Nephron progenitor cell (in vitro differentiated cells): ENCODE results near the gene TCEA3.

ENCODE experiments used
- DNase-seq: peaks from one replicate; pipeline ENCODE4 v3.0.0; 2021
- H3K27ac Mint-ChIP-seq: 2 replicates; pipeline ENCODE4 v1.8.0; 2021; ENCODE audit warnings: mild to moderate bottlenecking, moderate library complexity, mixed read lengths
- H3K27me3 Mint-ChIP-seq: 2 replicates; pipeline ENCODE4 v1.8.0; 2021; ENCODE audit warnings: mild to moderate bottlenecking, low read depth, mixed read lengths; ENCODE audit not compliant: poor library complexity
- H3K36me3 Mint-ChIP-seq: 2 replicates; pipeline ENCODE4 v1.8.0; 2021; ENCODE audit warnings: low read depth, mixed read lengths
- H3K4me1 Mint-ChIP-seq: 2 replicates; pipeline ENCODE4 v1.8.0; 2021; ENCODE audit warnings: mixed read lengths
- H3K4me3 Mint-ChIP-seq: 2 replicates; pipeline ENCODE4 v1.8.0; 2021; ENCODE audit warnings: mild to moderate bottlenecking, moderate library complexity, mixed read lengths
- H3K9me3 Mint-ChIP-seq: 2 replicates; pipeline ENCODE4 v1.8.0; 2021; ENCODE audit warnings: mild to moderate bottlenecking, moderate library complexity, mixed read lengths
- TF ChIP-seq, protein P1 (sequence below): fragments of 200-600 bp; sonication (generic); IDR thresholded peaks from 2 replicates; pipeline ENCODE4 v1.5.0; 2021; ENCODE audit warnings: antibody characterized with exemption

Gene TCEA3

DNA sequence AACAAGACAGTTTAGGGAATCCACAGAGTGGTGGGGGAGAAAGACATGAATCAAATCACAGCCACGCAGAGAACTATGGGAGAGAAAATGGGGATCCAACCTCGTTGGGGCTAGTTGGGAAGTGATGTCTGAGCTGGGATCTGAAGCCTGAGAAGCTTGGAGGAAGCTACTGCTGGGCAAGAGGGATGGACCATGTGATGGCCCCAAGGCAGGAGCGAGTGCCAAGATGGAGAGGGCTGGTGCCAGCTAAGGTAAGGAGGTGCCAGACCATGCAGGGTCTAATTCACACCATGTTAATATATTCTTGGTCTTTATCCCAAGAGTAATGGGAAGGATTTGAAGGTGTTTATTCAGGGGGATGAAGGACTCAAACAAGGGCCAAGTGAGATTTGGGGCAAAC is 18.2 kb upstream of the TCEA3 start:
- TF ChIP-seq, protein P1, sequence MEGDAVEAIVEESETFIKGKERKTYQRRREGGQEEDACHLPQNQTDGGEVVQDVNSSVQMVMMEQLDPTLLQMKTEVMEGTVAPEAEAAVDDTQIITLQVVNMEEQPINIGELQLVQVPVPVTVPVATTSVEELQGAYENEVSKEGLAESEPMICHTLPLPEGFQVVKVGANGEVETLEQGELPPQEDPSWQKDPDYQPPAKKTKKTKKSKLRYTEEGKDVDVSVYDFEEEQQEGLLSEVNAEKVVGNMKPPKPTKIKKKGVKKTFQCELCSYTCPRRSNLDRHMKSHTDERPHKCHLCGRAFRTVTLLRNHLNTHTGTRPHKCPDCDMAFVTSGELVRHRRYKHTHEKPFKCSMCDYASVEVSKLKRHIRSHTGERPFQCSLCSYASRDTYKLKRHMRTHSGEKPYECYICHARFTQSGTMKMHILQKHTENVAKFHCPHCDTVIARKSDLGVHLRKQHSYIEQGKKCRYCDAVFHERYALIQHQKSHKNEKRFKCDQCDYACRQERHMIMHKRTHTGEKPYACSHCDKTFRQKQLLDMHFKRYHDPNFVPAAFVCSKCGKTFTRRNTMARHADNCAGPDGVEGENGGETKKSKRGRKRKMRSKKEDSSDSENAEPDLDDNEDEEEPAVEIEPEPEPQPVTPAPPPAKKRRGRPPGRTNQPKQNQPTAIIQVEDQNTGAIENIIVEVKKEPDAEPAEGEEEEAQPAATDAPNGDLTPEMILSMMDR, result no peak
- no peaks in the 10 kb centered on the region for H3K9me3 Mint-ChIP-seq
- DNase-seq, result no peak
- no peak overlapping the region for H3K27ac Mint-ChIP-seq
- peaks cover 4% of the 10 kb centered on the region for H3K27me3 Mint-ChIP-seq
- no peak overlapping the region for H3K4me3 Mint-ChIP-seq
- H3K4me1 Mint-ChIP-seq, result no peaks in the 10 kb centered on the region
- peaks cover 40% of the 10 kb centered on the region for H3K36me3 Mint-ChIP-seq

DNA sequence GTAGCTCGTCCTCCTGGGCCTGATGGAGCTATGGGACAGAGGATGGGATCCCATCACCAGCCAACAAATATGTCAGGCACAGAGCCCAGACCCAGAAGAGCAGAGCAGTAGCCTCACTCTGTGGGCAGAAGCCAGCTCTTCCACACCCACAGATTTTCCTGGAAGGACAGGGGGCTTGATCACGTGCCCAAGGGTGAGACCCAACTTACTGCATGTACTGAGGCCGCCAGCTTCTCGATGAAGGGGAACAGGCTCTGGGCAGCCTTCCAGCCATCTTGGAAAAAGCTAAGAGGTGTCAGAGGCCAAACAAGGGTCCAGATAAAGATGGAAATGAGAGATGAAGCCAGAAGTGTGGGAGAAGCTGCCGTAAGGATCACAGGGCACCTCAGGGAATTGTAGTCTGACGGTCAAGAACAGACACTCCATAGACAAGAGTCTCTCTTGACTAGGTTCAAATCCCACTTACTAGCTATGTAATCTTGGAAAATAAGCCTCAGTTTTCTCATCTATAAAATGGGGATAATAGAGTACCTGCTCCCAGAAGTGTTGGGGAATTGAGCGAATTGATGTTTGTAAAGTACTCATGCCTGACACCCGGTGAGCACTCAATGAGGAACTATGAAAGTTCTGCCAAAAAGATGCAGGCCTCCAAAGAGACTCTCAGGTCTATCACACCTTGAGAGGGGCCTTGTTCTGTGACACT is 17.0 kb upstream of the TCEA3 start:
- Mint-ChIP-seq H3K27me3 (peaks cover 4% of the 10 kb centered on the region), H3K9me3 (no peaks in the 10 kb centered on the region), H3K4me1 (no peaks in the 10 kb centered on the region), H3K4me3 (no peak overlapping the region), H3K27ac (no peak overlapping the region), H3K36me3 (peaks cover 43% of the 10 kb centered on the region)
- TF ChIP-seq, protein P1, result no peak
- DNase-seq, result no peak

DNA sequence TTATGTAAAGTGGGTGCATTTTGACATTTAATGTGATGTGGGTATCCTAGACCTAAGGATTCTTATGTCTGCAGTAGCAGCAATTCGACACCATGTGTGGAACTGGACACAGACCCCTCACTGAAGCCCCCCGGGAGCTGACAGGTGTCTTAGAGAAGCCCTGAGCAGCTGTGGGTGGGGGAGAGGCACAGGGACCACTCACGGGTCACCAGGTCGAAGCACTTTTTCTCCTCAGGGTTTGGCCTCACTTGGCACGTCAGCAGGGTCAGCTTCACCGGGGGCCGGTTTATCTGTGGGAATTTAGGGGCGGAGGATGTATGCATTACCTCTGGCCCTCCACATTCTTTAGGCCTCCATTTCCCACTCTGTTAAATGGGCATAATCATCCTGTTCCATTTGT is 14.0 kb upstream of the TCEA3 start:
- Mint-ChIP-seq H3K9me3 (no peaks in the 10 kb centered on the region), H3K4me3 (no peak overlapping the region), H3K36me3 (peaks cover 69% of the 10 kb centered on the region), H3K4me1 (no peaks in the 10 kb centered on the region), H3K27ac (no peak overlapping the region), H3K27me3 (peaks cover 4% of the 10 kb centered on the region)
- DNase-seq, result no peak
- TF ChIP-seq, protein P1, result no peak

DNA sequence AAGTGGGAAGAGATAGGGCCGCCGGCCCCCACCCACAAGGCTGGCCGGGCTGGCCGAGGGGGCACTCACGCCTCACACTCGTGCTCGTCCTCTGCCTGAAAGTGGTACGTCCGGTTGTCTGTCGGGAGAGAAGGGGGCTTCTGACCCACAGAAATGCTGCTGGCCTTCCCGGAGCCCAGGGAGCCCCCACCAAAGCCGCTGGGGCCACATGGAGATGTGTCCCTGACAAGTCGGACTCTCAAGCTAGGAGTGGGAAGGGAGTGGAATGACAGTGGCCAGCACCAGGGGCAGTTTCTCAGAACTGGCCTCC is 12.8 kb upstream of the TCEA3 start:
- no peaks in the 10 kb centered on the region for H3K4me1 Mint-ChIP-seq
- no peak overlapping the region for H3K27ac Mint-ChIP-seq
- TF ChIP-seq, protein P1, result no peak
- H3K36me3 Mint-ChIP-seq, result peaks cover 72% of the 10 kb centered on the region
- no peak for DNase-seq
- H3K9me3 Mint-ChIP-seq, result no peaks in the 10 kb centered on the region
- peaks cover 4% of the 10 kb centered on the region for H3K27me3 Mint-ChIP-seq
- H3K4me3 Mint-ChIP-seq, result no peak overlapping the region

DNA sequence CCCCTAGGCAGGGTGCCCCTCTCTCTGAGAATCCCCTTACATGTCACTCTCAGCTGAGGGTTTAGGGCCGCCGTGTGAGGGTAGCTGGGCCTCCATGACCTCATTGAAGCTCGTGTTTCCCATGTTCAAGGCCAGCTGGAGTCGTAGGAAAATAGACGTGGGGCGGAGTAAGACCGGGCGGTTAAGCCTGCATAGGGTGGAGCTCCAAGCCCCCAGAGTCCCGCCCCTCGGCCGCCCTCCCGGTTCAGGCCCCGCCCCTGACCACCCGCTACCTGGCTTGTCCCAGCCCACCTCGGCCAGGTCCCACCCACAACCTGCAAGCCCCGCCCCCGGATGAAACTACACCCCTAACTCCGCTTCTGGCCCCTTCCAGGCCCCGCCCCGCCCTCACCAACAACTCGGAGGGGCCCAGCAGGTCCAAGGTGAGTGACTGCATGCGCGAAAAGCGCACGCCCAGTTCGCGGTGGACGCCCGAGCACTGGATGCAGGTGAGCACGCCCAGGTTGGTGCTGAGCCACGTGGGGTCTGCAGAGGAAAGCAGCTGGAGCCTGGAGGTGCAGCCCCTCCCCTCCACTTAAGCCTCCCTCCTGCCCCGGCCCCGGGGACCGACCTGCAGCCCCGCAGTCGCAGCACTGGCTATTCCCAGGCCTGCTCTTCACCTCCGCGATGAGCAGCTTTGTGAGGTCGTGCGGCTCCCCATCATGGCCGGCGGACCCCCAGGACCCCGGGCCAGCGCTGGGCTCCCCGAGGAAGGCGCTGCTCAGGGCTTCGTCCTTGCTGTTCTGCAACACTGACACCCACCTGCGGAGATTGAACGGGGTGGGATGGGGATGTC is 12.2 kb upstream of the TCEA3 start:
- TF ChIP-seq, protein P1, result no peak
- Mint-ChIP-seq H3K4me3 (no peak overlapping the region), H3K27me3 (peaks cover 4% of the 10 kb centered on the region), H3K36me3 (peaks cover 71% of the 10 kb centered on the region), H3K27ac (no peak overlapping the region), H3K9me3 (no peaks in the 10 kb centered on the region), H3K4me1 (no peaks in the 10 kb centered on the region)
- DNase-seq, result peak; percentile 70
